GM21515 (cell line): ENCODE measurements around the gene FRMD4A.

Source experiments
- ATAC-seq: cut with Tn5 transposase; IDR thresholded peaks from one replicate; pipeline ENCODE4 v1.9.1; 2021; ENCODE audit not compliant: unreplicated experiment

The FRMD4A gene

DNA sequence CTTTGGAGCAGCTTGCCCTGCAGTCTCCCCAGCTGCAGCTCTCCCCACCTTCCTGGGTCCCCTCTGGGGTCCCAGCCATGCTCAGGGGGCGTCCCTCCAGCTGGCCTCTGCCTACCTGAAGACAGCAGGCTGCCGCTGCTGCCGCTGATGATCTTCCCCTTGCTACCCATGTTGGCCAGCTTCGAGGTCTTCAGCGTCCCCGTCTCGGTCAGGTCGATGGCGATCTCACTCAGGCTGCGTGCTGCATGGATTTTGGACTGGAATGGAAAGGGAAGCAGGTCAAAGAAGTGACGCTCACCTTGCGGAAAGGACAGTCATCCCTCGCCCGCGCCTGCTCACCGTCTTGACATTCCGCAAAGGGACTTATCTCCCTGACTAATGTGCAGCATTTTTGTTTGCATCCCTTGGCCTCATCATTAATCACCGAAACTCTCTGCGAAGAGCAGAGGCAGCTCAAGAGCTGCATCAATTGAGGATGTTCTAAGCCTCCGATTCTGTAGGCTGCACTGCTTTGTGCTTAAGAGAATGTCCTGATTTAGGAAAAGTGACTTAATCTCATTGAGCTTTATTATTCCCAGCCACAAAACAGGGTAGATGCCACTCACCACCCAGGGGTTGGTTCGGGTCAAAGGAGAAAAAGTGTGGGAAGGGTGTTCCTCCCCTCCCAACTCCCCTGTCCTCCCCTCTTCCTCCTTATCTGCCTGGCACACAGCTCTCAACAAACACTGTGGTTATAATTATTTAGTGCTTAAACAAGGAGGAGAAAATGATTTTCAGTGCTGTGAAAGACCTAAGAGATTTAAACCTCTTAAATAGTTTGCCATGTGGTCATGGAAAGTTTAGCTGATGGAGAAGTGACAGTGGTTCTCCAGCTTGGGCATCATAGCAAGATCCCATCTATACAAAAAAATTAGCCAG, 636.7 kb downstream of the FRMD4A start:
- ATAC-seq: no peak

DNA sequence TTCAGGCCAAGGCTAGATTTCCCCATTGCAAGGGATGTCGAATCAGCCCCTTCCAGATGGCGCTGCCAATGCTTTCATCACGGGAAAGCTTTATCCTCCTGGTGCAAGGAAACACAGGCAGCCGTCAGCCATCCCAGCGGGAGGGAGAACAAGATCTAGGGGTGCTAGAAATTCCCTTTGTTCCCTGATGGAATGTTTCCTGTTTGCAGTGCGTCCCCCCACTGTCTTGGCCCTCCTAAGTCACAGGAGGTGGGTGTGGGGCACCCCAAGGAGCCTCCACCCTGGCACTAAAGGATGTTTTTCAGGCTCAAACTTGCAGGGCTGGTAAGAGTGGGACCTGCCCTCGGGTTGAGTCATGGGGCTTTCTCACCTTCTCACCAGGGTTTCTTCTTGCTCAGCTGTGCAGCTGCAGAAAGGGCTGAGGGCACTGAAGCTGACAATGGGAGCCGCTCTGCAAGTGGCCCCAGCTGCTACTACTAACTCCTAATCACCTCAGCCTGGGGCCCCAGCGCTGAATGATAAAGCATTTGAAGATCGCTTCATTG, 640.4 kb downstream of the FRMD4A start:
- no peak for ATAC-seq

DNA sequence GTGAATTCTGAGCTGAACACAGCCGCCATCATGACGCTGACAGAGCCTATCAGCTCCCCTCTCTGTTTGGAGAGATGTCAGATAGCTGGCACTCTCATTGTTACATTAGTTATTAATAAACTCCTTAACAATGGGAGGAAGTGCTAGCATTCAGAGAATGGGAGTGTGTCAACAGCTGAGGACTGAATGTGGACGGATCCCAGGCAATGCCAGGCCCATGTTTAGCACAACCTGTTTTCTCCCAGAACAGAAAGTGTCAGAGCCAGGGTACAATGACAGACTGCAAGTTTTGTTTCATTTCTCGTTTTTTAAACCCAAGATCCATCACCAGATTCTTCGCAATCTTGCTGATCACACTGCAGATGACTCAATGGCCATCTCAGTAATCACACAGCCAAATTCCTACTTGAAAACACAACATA, 644.4 kb downstream of the FRMD4A start:
- ATAC-seq: no peak

DNA sequence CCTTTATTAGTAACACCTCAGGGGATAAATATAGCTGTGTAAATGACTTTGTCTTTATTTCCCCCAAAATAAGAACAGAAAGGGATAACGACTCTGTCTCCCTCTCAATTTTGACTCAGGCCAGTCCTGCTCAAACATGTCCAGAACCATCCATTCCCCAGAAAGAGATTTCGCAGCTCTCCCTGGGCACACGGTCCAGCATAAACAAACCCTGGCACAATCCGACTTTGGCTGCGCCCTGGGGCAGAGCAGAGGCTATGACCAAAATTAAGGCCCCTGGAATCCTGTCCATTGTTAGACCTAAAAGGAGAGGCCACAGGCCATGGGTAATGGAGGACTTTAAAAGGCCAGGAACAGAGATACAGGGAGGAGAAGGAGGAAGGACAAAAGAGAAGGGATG, 644.8 kb downstream of the FRMD4A start:
- ATAC-seq: no peak

DNA sequence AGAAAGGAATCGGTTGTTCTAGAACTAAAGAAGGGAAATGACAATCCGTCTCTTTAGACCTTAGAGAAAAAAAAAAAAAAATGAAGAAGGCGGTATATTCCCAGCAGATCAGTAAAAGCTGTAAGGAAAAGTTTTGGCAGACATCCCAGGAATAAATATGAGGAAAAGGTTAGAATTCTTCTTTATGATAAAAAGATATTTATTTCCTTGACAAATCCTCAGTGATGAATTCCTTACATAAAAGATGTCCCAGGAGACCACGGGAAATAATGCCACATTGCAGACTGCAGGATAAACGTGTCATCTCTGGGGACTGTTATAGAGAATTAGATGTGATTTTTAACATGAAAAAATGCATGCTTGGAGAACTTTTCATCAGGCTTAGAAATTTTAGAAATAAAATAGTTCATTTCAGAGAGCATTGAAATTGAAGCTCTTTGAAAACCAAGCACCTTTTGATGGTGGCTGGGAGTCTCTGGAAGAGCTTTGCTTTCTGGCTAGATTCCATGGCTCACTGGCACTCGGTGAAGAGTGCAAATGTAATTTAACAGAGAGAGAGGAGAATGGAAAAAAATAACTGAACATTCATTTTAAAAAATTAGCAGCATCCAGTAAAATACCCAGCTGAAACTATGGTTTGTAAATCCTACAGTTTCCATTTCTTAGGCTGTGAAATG, 645.8 kb downstream of the FRMD4A start:
- no peak for ATAC-seq

DNA sequence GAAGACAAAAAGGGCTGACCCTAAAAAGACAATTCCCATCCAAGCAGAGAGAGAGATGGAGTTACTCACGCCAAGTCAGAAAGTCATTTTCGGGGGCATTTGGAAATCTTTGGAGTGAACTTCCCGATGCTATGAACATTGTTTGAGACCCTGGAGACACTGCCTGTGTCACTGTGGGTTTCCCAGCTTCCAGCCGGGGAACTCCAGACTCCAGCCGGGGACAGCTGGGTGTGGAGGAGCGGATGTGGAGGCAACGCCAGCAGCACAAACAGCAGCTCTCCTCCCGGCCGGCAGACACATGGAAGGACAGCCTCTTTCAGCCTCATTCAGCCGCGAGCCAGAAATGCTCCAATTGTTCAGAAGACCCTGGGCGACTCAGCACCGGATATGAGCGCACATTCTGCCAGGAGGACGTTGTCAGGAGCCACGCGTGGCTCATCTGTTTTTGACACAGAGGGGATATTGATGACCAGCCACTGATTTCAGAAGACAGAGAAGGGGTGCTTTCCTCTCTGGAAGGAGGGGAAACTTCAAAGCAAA, 646.4 kb downstream of the FRMD4A start:
- no peak for ATAC-seq

DNA sequence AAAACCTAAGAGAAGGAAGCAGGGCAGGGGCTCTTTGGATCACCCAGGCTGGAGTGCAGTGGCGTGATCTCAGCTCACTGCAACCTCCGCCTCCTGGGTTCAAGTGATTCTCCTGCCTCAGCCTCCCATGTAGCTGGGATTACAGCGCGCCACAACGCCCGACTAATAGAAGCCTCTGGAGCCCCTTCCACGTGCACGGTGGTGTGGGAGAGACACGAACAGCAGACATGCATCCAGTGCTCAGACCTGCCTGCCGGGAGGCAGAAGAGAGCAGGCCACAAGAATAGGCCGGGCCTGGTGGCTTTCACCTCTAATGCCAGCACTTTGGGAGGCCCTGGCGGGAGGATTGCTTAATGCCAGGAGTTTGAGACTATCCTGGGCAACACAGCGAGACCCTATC, 647.7 kb downstream of the FRMD4A start:
- no peak for ATAC-seq

DNA sequence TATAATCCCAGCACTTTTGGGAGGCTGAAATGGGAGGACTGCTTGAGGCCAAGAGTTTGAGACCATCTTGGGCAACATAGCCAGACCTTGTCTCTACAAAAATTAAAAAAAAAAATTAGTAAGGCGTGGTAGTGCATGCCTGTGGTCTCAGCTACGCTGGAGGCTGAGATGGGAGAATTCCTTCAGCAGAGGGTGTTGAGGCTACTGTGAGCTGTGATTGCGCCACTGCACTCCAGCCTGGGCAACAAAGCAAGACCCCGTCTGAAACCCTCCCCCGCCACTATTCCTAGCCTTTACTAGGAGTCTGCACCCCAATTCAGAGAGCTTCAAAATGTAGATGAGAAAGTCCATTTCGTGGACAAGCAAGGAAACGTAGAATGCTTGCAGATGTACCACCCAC, 648.8 kb downstream of the FRMD4A start:
- no peak for ATAC-seq

DNA sequence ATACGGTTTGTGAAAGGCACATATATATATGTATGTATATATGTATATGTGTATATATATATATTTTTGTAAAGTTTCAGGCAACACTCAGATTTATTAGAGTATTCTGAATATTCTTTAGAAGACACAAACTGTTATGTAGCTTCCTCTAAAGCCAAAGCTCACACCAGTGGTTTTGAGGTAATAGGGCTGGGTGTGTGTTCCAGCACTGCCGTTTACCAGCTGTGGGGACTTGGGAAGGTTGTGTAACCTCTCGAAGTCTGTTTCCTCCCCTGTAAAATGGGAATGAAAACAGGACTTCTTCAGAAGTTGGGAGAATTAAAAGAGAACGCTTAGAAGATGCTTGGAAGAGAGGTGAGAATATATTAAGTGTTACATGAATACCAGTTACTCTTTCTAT, 649.2 kb downstream of the FRMD4A start:
- no peak for ATAC-seq

DNA sequence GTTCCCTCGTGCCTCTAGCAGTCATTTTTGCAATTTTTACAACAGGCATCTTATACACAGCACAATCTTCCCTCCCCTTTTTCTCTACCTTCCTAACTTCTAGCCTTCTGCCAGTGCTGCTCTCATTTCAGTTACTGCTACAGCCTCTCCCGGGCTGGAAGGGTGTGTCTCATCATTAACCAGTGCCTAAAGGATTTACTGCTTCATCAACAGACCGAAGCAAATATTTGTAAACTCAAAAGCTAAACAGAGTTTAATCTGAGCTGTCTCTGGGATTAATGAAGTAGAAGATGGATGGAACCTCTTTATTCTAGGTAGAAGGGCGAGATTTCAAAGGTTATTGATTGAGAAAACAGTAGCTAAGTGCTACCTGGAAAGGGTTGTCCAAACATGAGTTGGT, 649.6 kb downstream of the FRMD4A start:
- ATAC-seq: no peak

DNA sequence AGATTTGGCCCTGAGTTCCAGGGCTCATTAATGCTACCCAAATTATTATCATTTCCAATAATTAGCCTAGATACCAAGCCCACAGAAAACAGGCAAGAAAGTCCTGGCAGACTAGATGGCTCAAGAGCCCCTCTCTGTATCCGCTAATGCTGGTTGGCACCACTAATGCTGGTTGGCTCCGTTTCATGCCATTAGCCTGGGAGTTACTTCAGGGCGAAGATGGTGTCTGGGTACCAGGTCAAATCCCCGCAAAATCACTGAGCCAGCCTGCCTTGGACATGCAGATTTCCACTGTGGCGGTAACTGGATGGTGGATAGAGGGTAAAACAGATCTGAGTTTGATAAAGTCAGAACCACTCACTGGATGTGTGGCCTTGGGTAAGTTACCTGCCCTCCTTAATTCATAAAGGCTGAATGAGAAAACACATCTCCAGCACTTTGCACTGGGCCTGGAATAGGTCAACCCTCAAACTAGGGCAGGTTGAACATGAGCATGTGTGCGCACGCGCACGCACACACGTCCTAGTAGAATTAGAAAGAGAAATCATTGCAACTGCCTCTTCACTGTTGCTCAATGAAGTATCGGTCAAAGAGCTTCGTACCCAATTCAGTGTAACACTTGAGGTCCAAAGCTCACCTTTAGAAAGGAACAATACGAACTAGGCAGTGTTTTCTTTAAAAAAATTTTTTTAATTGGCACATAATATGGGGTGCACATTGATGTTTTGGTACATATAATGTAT, 652.5 kb downstream of the FRMD4A start:
- no peak for ATAC-seq

DNA sequence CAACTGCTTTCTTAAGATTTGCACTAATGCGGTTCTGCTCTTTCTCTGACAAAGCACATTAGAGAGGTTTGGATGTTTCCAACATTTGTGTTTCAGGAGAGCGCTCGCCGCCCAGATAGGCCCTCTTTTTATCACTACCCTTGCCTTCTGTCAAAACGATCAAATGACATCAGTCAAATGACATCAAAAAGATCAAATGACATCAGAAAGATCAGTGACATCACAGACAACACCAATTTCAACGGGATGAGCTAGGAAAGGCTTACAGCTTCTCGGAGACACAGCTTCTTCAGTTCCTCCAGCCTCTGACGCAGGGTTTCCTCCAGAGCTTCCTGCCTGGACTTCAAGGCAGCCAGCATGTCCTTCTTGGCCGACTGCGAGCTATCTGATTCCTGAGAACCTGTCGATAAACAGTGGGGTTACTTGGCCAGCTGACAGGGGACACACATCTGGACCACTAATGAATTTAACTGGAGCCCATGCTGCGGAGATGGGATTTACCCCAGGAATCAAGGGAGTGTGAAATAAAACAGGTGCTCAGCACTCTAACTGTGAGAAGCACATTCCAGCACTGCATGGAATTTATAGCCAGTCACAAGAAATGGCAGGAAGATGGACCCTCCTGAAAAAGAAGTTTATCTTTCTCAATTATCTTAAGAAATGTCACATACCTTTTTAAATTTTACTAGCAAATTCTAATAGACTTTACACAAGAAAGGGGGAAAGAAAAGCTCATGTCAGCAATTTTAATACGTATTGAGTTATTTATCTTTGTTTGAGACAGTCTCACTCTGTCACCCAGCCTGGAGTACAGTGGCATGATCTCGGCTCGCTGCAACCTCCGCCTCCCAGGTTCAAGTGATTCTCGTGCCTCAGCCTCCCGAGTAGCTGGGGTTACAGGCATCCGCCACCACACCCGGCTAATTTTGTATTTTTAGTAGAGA, 655.8 kb downstream of the FRMD4A start:
- no peak for ATAC-seq

DNA sequence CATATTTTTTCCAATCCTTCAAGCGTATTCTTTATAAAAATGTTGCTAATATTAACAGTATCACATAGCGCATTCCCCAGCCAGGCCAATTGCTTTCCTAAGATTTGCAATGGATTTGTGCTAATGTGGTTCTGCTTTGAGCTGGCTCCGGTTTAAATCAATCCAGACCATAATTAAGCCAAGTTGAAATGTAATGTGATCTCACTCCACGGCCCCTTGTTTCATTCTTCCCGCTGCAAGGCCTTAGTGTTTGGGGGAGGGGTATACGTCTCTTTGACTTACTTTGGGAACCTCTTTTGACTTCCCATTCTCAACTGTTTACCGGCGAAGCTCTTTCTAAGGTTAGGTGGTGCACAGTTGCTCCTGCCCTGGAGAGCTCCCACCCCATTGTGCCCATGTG, 657.6 kb downstream of the FRMD4A start:
- ATAC-seq: no peak

DNA sequence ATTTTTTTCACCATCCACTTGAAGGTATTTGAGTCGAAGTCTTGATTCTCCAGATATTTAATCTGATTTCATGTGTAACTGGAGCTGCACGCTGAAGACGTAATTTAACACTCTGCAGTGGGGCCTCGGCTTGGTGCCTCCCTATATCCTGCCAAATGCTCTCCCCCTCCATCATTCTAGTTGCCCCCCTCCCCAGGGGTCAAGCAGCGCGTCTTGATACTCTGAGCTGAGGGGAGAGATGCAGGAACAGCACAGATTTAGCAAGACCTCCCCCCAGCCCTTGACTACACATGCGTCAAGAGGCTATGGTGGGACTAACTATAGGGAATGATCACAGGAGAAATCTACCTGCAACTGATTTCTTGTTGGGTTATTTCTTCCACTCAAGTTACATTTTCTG, 658.2 kb downstream of the FRMD4A start:
- no peak for ATAC-seq

DNA sequence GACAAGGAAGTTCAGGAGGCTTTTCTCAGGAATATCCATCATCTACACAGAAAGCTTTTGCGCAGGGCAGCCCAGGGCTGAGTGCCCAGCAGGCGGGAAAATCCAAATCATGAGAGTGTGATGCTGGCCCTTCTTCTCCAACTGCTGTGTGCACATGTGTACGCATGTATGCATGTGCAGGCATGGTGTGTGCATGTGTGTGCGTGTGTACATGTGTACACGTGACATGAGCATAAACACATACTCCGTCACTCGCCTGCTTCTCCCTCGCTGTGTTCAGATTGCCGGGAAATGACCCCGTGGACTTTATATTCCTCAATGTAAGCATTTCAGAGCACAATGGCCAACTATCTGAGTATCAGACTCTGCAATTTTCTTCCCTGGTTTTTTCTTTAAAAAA, 658.8 kb downstream of the FRMD4A start:
- no peak for ATAC-seq

DNA sequence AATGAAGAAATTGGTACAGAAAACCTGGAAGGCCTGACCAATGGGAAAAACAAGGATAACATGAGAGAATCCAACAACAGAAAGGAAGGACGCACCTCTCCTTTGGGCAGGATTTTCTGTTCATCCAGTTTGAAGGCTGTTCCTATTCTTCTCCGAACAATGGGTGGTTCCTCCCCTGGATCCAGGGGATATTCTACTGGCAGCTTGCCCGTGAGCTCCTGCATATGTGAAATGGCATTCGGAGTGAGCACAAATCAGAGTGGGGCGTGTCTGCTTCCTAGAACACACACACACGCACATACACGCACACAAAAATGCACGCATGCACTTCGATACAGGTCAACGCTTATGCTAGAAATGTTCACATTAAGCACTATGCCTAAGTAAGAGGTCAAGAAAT, 660.4 kb downstream of the FRMD4A start:
- ATAC-seq: no peak

DNA sequence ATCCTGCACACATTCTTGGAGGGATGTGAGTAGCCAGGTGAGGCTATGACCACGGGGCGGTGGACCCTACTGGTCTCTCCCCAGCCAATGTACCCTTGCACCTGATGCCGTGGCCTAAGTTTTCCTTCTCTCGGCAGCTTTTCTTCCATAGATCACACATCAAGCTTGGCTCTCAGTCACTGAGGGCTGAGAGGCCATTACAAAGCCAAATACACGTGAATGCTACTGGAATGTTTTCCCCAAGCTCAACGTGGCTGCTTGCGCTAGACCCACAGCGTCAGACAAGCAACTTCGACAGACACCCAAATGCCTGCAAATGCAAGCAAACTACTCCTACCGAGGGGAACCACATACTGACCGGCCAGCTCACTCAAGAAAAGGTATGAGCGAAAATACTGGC, 660.8 kb downstream of the FRMD4A start:
- ATAC-seq: no peak

DNA sequence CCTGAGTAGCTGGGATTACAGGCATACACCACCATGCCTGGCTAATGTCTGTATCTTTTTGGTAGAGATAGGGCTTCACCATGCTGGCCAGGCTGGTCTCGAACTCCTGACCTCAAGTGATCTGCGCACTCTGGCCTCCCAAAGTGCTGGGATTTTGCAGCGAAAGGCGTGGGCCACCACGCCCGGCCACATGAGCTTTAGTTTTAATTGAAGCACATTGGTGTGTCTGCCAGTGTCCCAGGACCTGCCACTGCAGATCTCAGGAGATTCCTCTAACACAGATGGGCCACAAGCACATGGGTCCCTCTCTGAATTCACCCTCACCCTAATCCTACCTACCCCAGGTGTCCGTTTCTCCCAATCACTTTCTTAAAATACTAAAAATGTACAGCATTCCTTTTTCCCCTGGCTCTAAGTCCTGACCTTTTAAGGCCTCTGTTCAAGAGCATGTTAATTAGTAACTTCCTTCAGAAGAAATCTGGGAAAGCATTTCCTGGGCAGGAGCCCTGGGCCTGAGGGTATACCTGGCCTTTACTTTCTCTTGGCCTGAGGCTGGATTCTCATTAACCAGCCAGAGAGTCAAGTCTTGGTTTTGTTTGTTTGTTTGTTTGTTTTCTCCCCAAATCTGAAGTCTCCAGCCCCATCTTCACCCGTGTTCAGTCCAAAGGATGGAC, 661.4 kb downstream of the FRMD4A start:
- ATAC-seq: no peak

DNA sequence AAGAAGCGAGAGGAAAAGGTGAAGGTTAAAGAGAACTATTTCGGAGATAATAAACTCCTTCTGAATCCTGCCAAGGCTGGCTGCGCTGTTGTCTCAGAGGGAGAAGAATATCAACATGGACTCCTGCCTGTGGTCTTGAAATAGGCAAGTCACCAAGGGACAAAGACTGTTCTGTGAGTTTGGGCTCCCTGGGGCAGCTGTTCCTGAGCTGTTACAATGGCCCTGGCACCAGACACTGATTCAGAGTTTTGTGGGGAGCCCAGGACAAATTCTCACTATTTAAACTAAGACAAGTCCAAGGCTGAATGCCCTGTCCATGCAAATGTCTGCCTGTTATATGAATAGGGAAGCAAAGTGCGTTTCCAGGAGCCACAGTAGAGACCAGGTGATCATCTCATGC, 662.6 kb downstream of the FRMD4A start:
- no peak for ATAC-seq
